Embryonic facial prominence (tissue), 1 donor: ENCODE data around the gene IRF6.

Experiments
- DNase-seq: peaks from one replicate; pipeline ENCODE4 v3.0.0-alpha.2; 2016; ENCODE audit errors: extremely low spot score

The IRF6 gene

GRCh38 chr1:209805875-209806760, at the start of gene IRF6:
Gene IRF6, minus strand, starts transcription at chr1:209806142. Its CDS starts 4,729 bp downstream, at chr1:209801413.
- peak; percentile 48 for DNase-seq

- DNase-seq, result no peak
Observed at GRCh38 chr1:209855623-209856022, 49.7 kb upstream of the IRF6 start.

GRCh38 chr1:209855006-209855405, 49.1 kb upstream of the IRF6 start:
- DNase-seq, result no peak

- DNase-seq, result no peak
Observed at GRCh38 chr1:209854196-209854595, 48.3 kb upstream of the IRF6 start.

DNA sequence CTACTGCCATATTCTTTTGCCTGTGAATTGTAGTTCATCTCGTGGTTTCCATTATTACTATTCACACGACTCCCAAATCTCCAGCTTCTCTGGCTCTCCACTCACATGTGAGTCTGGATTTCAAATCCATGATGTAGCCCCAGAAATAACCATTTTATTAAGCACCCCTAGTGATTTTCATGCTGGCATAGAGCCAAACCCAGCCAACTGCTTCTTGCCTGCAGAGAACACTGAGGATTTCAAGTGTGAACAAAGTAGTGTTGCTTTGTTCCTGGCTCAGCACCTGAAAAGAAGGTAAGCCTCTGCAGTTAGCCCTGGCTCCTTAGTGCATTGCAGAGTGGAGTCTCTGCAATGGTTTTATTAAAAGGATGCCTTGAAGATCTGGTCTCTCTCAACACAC, 47.7 kb upstream of the IRF6 start:
- no peak for DNase-seq

- no peak for DNase-seq
Observed at GRCh38 chr1:209850342-209850979, 44.5 kb upstream of the IRF6 start.

DNA sequence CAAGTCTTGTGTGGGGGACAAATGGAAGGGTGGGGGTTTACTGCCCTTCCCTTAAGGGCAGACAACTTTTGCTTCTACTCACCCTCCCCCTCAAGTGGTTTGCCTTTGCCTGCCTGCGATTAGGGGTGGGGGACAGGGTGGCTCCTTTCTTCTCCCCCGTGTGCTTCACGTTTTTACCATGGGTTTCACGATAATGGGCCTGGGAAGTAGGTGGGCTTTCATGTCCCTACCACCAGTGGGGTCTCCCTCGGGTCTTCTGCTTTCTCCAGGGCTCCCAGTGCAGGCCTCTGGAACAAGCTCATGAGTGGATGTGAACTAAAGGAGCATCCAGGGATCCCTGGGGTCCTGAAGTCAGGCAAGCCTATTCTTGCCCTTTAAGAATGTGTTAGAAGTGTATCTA, 43.4 kb upstream of the IRF6 start:
- DNase-seq, result no peak

DNA sequence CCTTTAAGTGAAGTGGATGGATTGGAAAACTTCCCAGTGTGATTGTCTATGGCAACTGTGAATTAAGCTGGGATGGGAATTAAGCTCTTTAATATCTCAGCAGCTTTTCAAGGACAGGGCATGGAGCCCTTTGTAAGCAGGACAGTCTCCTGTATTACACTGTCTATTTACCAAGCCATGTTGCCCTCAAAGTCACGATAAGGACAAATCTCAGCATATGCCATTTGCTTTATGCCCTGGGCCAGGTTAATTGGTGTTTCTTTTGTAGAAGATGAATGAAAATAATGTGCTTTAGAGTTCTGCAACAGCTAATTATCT, 39.4 kb upstream of the IRF6 start:
- DNase-seq, result no peak

- no peak for DNase-seq
Observed at GRCh38 chr1:209844695-209845407, 38.9 kb upstream of the IRF6 start.

DNA sequence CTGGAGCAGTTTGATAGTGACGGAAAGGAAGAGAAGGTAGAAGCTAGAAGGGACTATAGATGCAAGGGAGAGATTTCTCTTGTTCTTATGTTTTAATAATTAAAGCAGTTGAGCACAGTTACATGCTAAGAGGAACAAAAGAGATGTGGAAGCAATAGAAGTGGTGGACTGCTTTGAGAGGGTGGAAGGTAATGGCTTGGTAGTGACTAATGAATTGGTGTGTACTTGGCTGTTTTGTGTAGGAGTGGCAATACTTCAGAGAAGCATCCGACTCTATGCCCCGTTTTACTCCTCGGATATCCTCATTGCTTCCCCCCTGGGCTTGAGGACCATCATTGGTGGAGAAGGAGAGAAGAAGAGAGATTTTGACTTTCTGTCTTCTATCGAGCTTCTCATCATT, 34.7 kb upstream of the IRF6 start:
- DNase-seq, result no peak

GRCh38 chr1:209839875-209840546, 34.1 kb upstream of the IRF6 start:
- no peak for DNase-seq

GRCh38 chr1:209838537-209838936, 32.6 kb upstream of the IRF6 start:
- DNase-seq, result no peak

DNA sequence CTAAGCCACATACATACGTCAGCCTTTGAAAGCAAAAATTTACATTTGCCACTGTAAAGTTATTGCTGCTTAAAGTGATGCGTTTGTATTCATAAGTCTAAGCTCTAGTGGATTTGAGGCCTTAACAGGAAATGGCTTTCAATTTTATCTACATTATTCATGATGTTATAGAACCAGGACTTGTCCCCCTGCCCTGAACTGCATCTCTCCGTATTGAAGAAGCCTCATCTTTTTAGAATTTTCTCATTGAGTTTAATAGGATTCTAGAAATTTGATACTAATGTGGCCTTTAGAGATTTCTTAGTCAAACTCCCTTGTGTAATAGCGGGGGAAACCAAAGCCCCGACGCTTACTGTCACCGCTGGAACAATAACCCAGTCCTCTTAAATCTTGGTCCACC, 31.7 kb upstream of the IRF6 start:
- DNase-seq, result no peak

GRCh38 chr1:209835782-209836298, 29.9 kb upstream of the IRF6 start:
- DNase-seq, result no peak

GRCh38 chr1:209831615-209832014, 25.7 kb upstream of the IRF6 start:
- DNase-seq, result no peak

DNA sequence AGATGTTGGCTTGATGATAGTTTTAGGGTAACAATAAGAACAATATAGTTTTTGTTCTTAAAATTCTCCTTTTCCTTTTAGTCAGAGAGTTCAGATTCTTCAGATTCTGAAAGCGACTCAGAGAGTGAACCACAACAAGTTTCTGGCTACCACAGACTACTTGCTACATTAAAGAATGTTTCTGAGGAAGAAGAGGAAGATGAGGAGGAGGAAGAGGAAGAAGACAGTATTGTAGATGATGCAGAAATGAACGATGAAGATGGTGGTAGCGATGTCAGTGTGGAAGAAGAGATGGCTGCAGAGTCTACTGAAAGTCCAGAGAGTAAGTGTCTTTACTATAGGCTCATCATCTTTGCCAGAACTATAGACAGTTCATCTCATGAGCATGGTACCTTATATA, 24.8 kb upstream of the IRF6 start:
- no peak for DNase-seq

DNA sequence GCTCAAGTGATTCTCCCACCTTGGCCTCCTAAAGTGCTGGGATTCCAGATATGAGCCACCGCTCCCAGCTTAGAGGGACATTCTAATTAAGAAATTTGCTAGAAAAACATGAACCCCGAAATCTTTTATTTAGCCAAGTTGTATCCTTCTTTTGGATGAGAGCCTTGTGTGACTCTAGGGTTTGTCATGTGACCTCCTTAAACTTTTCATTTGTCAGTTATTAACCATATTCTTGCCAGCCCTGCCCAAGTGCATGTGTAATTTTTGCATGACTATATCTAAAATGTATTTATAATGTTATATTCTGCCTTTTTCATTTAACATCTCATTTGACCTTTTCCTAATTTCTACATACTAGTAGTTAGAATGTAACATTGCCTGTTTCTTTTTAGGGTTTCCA, 23.8 kb upstream of the IRF6 start:
- no peak for DNase-seq

DNA sequence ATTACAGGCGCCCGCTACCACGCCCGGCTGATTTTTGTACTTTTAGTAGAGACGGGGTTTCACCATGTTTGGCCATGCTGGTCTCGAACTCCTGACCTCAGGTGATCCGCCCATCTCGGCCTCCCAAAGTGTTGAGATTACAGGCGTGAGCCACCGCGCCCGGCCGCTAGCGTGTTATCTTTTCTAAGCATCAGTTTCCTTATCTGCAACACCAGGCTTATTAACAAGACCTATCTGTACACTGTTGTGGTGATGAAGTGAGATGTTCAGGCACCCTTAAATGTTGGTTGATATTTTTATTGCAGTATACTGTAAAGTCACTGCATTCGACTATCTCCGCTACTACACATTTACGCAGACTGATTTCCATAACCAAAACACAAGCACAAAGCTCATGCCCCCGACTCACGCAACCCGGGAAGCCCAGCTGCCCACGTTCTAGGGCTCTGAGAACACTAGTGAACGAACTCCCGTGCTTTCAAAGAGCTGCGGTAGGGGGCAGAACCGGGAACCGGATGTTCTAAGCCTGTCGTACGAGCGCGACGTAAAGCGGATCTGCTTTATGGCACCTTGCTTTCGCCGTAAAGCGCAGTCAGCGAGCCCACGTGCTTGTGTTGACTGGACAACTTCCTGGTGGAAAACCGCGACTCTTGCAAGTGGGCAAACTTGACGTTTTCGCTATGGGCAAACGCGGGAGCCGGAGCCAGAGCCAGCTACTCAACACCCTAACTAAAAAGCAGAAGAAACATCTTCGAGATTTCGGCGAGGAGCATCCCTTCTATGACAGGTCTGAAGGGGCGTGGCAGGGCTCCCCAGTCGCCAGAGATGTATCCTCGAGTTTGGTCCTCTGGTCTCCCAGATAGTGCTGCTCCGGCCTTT, 21.7 kb upstream of the IRF6 start, which contains the start of gene UTP25:
UTP25 (plus strand) TSS at position 589 of the 879 bp plus-strand sequence; CDS start at position 681, 92 bp downstream.
- peak; percentile 93 for DNase-seq

GRCh38 chr1:209825591-209826434, 19.9 kb upstream of the IRF6 start:
- DNase-seq, result no peak
